SKM-1 (cell line): ENCODE data around the gene FBXO24.

Experiments
- DNase-seq: peaks from one replicate; lab custom pipeline; 2025; ENCODE audit not compliant: unreplicated experiment; lab: John Stamatoyannopoulos, UW

FBXO24 gene

GRCh38 chr7:100620239-100620638, 34.1 kb downstream of the FBXO24 start:
- no peak for DNase-seq

GRCh38 chr7:100620804-100621203, 34.7 kb downstream of the FBXO24 start:
- DNase-seq, result no peak

- no peak for DNase-seq
Observed at GRCh38 chr7:100621554-100621953, 35.4 kb downstream of the FBXO24 start.

GRCh38 chr7:100623951-100624824, 38.1 kb downstream of the FBXO24 start:
- DNase-seq, result no peak

GRCh38 chr7:100626055-100626454, 39.9 kb downstream of the FBXO24 start:
- no peak for DNase-seq

GRCh38 chr7:100626530-100627237, 40.6 kb downstream of the FBXO24 start:
- DNase-seq, result peak; percentile 9

- DNase-seq, result no peak
Observed at GRCh38 chr7:100627238-100627549, 41.1 kb downstream of the FBXO24 start.

GRCh38 chr7:100629117-100629716, 43.1 kb downstream of the FBXO24 start:
- peak; percentile 8 for DNase-seq

GRCh38 chr7:100630066-100630465, 43.9 kb downstream of the FBXO24 start:
- no peak for DNase-seq

GRCh38 chr7:100632951-100633717, 47.0 kb downstream of the FBXO24 start:
- DNase-seq, result peak; percentile 23

- DNase-seq, result no peak
Observed at GRCh38 chr7:100639995-100640516, 53.9 kb downstream of the FBXO24 start.

GRCh38 chr7:100640517-100641440, 54.7 kb downstream of the FBXO24 start:
- no peak for DNase-seq

- no peak for DNase-seq
Observed at GRCh38 chr7:100641463-100641859, 55.3 kb downstream of the FBXO24 start, which contains the start of gene TFR2. Gene TFR2, minus strand, starts transcription at chr7:100641552. Its CDS starts 43 bp downstream, at chr7:100641509.

GRCh38 chr7:100641860-100642533, 55.9 kb downstream of the FBXO24 start:
- no peak for DNase-seq

GRCh38 chr7:100642534-100642907, 56.4 kb downstream of the FBXO24 start:
- no peak for DNase-seq

GRCh38 chr7:100649826-100650565, 63.9 kb downstream of the FBXO24 start:
- DNase-seq, result no peak
